Endothelial cell of umbilical vein (primary cell): ENCODE data around the gene BAX. TPM values are rescaled to one million over a fixed set of nuclear protein-coding genes. Genes with fewer than 3 reads are reported as not detected.

ENCODE experiments used
- BruUV-seq: library from RNA; stranded (reverse); fragments of 400-500 nt; replicated peaks from 2 replicates; lab custom pipeline; 2021; lab: Mats Ljungman, UMichigan
- CTCF ChIA-PET: fragments of 300-600, 350-600 bp; sonication (Branson Sonifier 250); formaldehyde crosslinking; loops from one replicate; lab custom pipeline; 2021; ENCODE audit warnings: antibody characterized with exemption, inconsistent platforms; lab: Charles Lee
- POLR2A ChIA-PET: fragments of 300-600, 350-600 bp; sonication (Branson Sonifier 250); formaldehyde crosslinking; loops from one replicate; lab custom pipeline; 2021; ENCODE audit warnings: antibody characterized with exemption, inconsistent platforms; lab: Charles Lee
- DNase-seq: peaks from one replicate; pipeline ENCODE4 v3.0.0-alpha.2; 2011; ENCODE audit warnings: low read depth, low spot score
- FAIRE-seq: peaks from 2 replicates; lab custom pipeline; 2011; peaks lifted over from hg19 to GRCh38; lab: Jason Lieb, UNC
- H2AFZ ChIP-seq: 2 replicates; pipeline ENCODE4 v1.6.0; 2012; ENCODE audit warnings: low read depth, low read length, control low read depth, inconsistent platforms
- H3K27ac ChIP-seq: 2 replicates; pipeline ENCODE4 v1.5.1; 2011; ENCODE audit warnings: low read depth, mild to moderate bottlenecking, control low read depth, low read length, moderate library complexity; ENCODE audit not compliant: insufficient read depth
- H3K27me3 ChIP-seq, 2 experiments: 2 replicates each; pipeline versions ENCODE4 v1.6.0 to v1.6.1; 2011; ENCODE audit warnings: low read length in 2 of 2, mixed read lengths in 1 of 2; ENCODE audit not compliant: control insufficient read depth in 2 of 2, insufficient read depth in 2 of 2
- H3K36me3 ChIP-seq, 2 experiments: 2 replicates in 1 of 2; 3 replicates in 1 of 2; pipeline ENCODE4 v1.5.1; 2011; ENCODE audit warnings: low read length in 2 of 2, mild to moderate bottlenecking in 1 of 2, moderate library complexity in 1 of 2; ENCODE audit not compliant: control insufficient read depth in 2 of 2, insufficient read depth in 2 of 2; ENCODE audit errors: extremely low read depth in 1 of 2
- H3K4me1 ChIP-seq: 3 replicates; pipeline ENCODE4 v1.5.1; 2011; ENCODE audit warnings: mild to moderate bottlenecking, low read length; ENCODE audit not compliant: control insufficient read depth, insufficient read depth; ENCODE audit errors: extremely low read depth
- H3K4me2 ChIP-seq: 2 replicates; pipeline ENCODE4 v1.6.1; 2011; ENCODE audit warnings: low read length, control low read depth, mixed read lengths; ENCODE audit not compliant: insufficient read depth
- H3K4me3 ChIP-seq, 3 experiments: fragments of 200-600 bp in 1 of 3; sonication (generic), shearing (Covaris generic) in 1 of 3; replicated peaks in 1 of 3; 2 replicates each; pipeline ENCODE4 v1.5.1; 2011 to 2016; ENCODE audit warnings: control low read depth in 3 of 3, low read length in 3 of 3, mild to moderate bottlenecking in 2 of 3, inconsistent platforms in 1 of 3, low read depth in 1 of 3, moderate library complexity in 1 of 3; ENCODE audit not compliant: insufficient read depth in 1 of 3
- H3K79me2 ChIP-seq: 2 replicates; pipeline ENCODE4 v1.6.0; 2012; ENCODE audit warnings: low read length, inconsistent platforms; ENCODE audit not compliant: control insufficient read depth, insufficient read depth
- H3K9ac ChIP-seq: replicated peaks from 2 replicates; pipeline ENCODE3; 2011; ENCODE audit warnings: low read length, control low read depth; ENCODE audit not compliant: insufficient read depth; ENCODE audit errors: extremely low read depth
- H3K9me1 ChIP-seq: replicated peaks from 3 replicates; pipeline ENCODE4 v1.6.0; 2011; ENCODE audit warnings: mild to moderate bottlenecking, low read length; ENCODE audit not compliant: control insufficient read depth, insufficient read depth; ENCODE audit errors: extremely low read depth
- H3K9me3 ChIP-seq: replicated peaks from 2 replicates; pipeline ENCODE4 v1.5.1; 2012; ENCODE audit warnings: low read length, inconsistent platforms; ENCODE audit not compliant: control insufficient read depth, insufficient read depth
- H4K20me1 ChIP-seq: replicated peaks from 2 replicates; pipeline ENCODE3; 2011; ENCODE audit warnings: mild to moderate bottlenecking, low read length; ENCODE audit not compliant: control insufficient read depth, insufficient read depth; ENCODE audit errors: extremely low read depth
- EZH2 ChIP-seq: IDR thresholded peaks from 2 replicates; pipeline ENCODE4 v1.6.1; 2012; ENCODE audit warnings: borderline replicate concordance, low read depth, mild to moderate bottlenecking, moderate library complexity, low read length, inconsistent platforms; ENCODE audit not compliant: severe bottlenecking
- FOS ChIP-seq: IDR thresholded peaks from 2 replicates; pipeline ENCODE4 v1.6.1; 2011; ENCODE audit warnings: mild to moderate bottlenecking, low read length, moderate library complexity, borderline replicate concordance; ENCODE audit not compliant: insufficient read depth
- GATA2 ChIP-seq: IDR thresholded peaks from 2 replicates; pipeline ENCODE4 v1.7.0; 2011; ENCODE audit warnings: low read depth, mild to moderate bottlenecking, moderate library complexity, mixed read lengths, low read length; ENCODE audit not compliant: insufficient read length, insufficient read depth
- JUN ChIP-seq: IDR thresholded peaks from 2 replicates; pipeline ENCODE4 v1.6.1; 2011; ENCODE audit warnings: borderline replicate concordance, low read depth; ENCODE audit not compliant: insufficient read length, insufficient read depth
- MYC ChIP-seq: IDR thresholded peaks from one replicate; pipeline ENCODE4 v1.6.1; 2011; ENCODE audit warnings: mild to moderate bottlenecking, low read depth, low read length
- POLR2A ChIP-seq: IDR thresholded peaks from 2 replicates; pipeline ENCODE4 v1.6.1; 2012; ENCODE audit warnings: low read depth, mild to moderate bottlenecking, control low read depth, low read length
- POLR2AphosphoS5 ChIP-seq: IDR thresholded peaks from 2 replicates; pipeline ENCODE4 v1.6.1; 2012; ENCODE audit warnings: low read depth, mild to moderate bottlenecking, control low read depth, low read length, moderate library complexity; ENCODE audit not compliant: insufficient read depth
- dilution Hi-C: fragments of 300-500 bp; cut with MboI; formaldehyde crosslinking; loops from one replicate; pipeline ENCODE4 v1.15.0; 2019; ENCODE audit warnings: low sequenced_read_pairs; ENCODE audit not compliant: extremely low pct_ligation_motif_present
- intact Hi-C: fragments of 100-400 bp; cut with micrococcal nuclease; formaldehyde crosslinking; loops from one replicate; pipeline ENCODE4 v1.10.0; 2022
- polyA plus RNA-seq, 4 experiments: library from polyadenylated mRNA; depleted of rRNA in 3 of 4; stranded (reverse) in 3 of 4; unstranded in 1 of 4; fragments of >200 nt; gene quantifications; 2 replicates each; pipeline versions ENCODE4 v1.2.1 to v1.2.3, GENCODE V29; 2011 to 2012; ENCODE audit warnings: missing spikeins in 1 of 4
- total RNA-seq: library from RNA; stranded (reverse); gene quantifications from 2 replicates; pipeline ENCODE4 v1.2.3, GENCODE V29; 2021
- TF ChIP-seq, protein P1 (sequence below): IDR thresholded peaks from 2 replicates; pipeline ENCODE4 v1.6.1; 2011; ENCODE audit not compliant: insufficient read depth, insufficient read length
- TF ChIP-seq, protein P2 (sequence below), 2 donors: IDR thresholded peaks; 1 replicate in 1 of 2; 2 replicates in 1 of 2; pipeline ENCODE4 v1.5.1; 2011; ENCODE audit warnings: low read length in 2 of 2, mild to moderate bottlenecking in 2 of 2, moderate library complexity in 2 of 2, control low read depth in 1 of 2, inconsistent platforms in 1 of 2, low read depth in 1 of 2; ENCODE audit not compliant: insufficient read depth in 1 of 2; ENCODE audit errors: extremely low read depth in 1 of 2

Gene BAX
- total and polyA plus RNA-seq, 2 donors (not counting 3 experiments of a cell fraction or from before 2014, with no cell fraction given) = 267 to 283 TPM

DNA sequence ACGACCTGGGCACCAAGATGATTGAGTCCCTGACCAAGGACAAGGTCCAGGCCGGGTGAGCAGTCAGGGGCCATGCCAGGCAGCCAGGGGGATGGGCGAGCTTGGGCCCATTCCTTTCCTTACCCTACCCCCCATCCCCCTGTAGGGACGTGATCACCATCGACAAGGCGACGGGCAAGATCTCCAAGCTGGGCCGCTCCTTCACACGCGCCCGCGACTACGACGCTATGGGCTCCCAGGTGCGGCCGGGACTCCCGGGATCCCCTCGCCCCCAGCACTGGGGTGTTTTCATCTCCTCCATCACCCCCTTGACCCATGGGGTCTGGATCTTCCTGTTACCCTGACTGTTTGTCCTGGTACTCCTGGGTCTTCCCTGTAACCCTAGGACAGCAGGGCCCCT lies 55.2 kb downstream of the BAX start:
- ChIA-PET CTCF (interaction anchor here (1.0 to 7.2 kb wide), 6 partner anchors 10 to 189 kb away, joined by 3 to 59 read pairs (median 4); partner anchors contain the start of genes GYS1 and RUVBL2), POLR2A (no interaction called here)
- Histone ChIP-seq H3K4me2 (no peak overlapping the region), H3K27ac (no peak overlapping the region), H3K9ac (no peak overlapping the region), H3K79me2 (no peaks in the 10 kb centered on the region), H3K27me3 (no peaks in the 10 kb centered on the region), H3K9me1 (no peaks in the 10 kb centered on the region), H3K9me3 (no peaks in the 10 kb centered on the region), H3K4me3 (no peak overlapping the region), H3K4me1 (no peaks in the 10 kb centered on the region), H4K20me1 (no peaks in the 10 kb centered on the region), H3K36me3 (peaks cover 3 to 38% of the 10 kb centered on the region in 2 experiments), H2AFZ (no peak overlapping the region)
- no peak for TF ChIP-seq GATA2
- no peak for TF ChIP-seq MYC
- TF ChIP-seq FOS = no peak
- TF ChIP-seq POLR2AphosphoS5 = no peak
- TF ChIP-seq, protein P1, sequence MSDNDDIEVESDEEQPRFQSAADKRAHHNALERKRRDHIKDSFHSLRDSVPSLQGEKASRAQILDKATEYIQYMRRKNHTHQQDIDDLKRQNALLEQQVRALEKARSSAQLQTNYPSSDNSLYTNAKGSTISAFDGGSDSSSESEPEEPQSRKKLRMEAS = no peak
- TF ChIP-seq, protein P2, sequence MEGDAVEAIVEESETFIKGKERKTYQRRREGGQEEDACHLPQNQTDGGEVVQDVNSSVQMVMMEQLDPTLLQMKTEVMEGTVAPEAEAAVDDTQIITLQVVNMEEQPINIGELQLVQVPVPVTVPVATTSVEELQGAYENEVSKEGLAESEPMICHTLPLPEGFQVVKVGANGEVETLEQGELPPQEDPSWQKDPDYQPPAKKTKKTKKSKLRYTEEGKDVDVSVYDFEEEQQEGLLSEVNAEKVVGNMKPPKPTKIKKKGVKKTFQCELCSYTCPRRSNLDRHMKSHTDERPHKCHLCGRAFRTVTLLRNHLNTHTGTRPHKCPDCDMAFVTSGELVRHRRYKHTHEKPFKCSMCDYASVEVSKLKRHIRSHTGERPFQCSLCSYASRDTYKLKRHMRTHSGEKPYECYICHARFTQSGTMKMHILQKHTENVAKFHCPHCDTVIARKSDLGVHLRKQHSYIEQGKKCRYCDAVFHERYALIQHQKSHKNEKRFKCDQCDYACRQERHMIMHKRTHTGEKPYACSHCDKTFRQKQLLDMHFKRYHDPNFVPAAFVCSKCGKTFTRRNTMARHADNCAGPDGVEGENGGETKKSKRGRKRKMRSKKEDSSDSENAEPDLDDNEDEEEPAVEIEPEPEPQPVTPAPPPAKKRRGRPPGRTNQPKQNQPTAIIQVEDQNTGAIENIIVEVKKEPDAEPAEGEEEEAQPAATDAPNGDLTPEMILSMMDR (IDR thresholded peaks at IDR 0.05; ENCODE audit: extremely low read depth in 1 of 2, insufficient read depth in 1 of 2, low read depth in 1 of 2, low read length in 2 of 2) = no peak
- TF ChIP-seq POLR2A = no peak
- TF ChIP-seq JUN = no peak
- TF ChIP-seq EZH2 = no peak
- no peak for FAIRE-seq
- dilution Hi-C loops = no loop called here
- intact Hi-C loops = no loop called here
- no TSS peak for BruUV-seq
- no peak for DNase-seq
